Prostate gland (tissue), 1 donor: ENCODE results near the gene SMAD7.

Experiments used
- POLR2A ChIP-seq: fragments of 450-650 bp; IDR thresholded peaks from one replicate; pipeline ENCODE4 v1.6.1; 2016; ENCODE audit warnings: antibody characterized with exemption, mild to moderate bottlenecking
- POLR2AphosphoS5 ChIP-seq: sonication (generic); formaldehyde crosslinking; IDR thresholded peaks from one replicate; pipeline ENCODE4 v1.6.1; 2017; ENCODE audit warnings: antibody characterized with exemption

- no peak for TF ChIP-seq POLR2A
- no peak for TF ChIP-seq POLR2AphosphoS5
Measured at GRCh38 chr18:48919547-48919946, 31.2 kb downstream of the SMAD7 start.
